Heart left ventricle (tissue), 16 donors: Measurements from ENCODE around the gene USP35. TPM values are rescaled to one million over a fixed set of nuclear protein-coding genes. Genes with fewer than 3 reads are reported as not detected.

Experiments used
- ATAC-seq, 4 donors: fragments of 200-7000 bp; cut with Tn5 transposase; one replicate each; pipeline ENCODE4 v1.9.1; 2020 to 2022; ENCODE audit warnings: moderate library complexity in 4 of 4, mild to moderate bottlenecking in 3 of 4, moderate number of reproducible peaks in 1 of 4
- DNase-seq, 5 donors: peaks; one replicate each; pipeline ENCODE4 v3.0.0-alpha.2; 2020
- H3K27ac ChIP-seq, 12 donors: fragments of 200-600 bp; sonication (generic) in 4 of 12; one replicate each; pipeline versions ENCODE4 v1.5.0 to v1.8.0; 2016 to 2022; ENCODE audit warnings: mild to moderate bottlenecking in 2 of 12
- H3K27me3 ChIP-seq, 9 donors: fragments of 200-600 bp; sonication (generic) in 2 of 9; one replicate each; pipeline versions ENCODE4 v1.5.1 to v1.8.0; 2016 to 2022; ENCODE audit warnings: mild to moderate bottlenecking in 3 of 9
- H3K36me3 ChIP-seq, 9 donors: fragments of 200-600 bp; sonication (generic) in 2 of 9; one replicate each; pipeline versions ENCODE4 v1.5.0 to v1.8.0; 2018 to 2022; ENCODE audit warnings: mild to moderate bottlenecking in 2 of 9
- H3K4me1 ChIP-seq, 12 donors: fragments of 200-600 bp; sonication (generic) in 4 of 12; one replicate each; pipeline versions ENCODE4 v1.5.0 to v1.8.0; 2016 to 2022; ENCODE audit warnings: mild to moderate bottlenecking in 3 of 12
- H3K4me3 ChIP-seq, 12 donors: fragments of 200-600 bp; sonication (generic) in 4 of 12; one replicate each; pipeline versions ENCODE4 v1.5.0 to v1.8.0; 2017 to 2022; ENCODE audit warnings: mild to moderate bottlenecking in 9 of 12, moderate library complexity in 4 of 12
- H3K9me3 ChIP-seq, 12 donors: fragments of 200-600 bp; sonication (generic) in 4 of 12; one replicate each; pipeline versions ENCODE4 v1.5.0 to v1.8.0; 2016 to 2022; ENCODE audit warnings: mild to moderate bottlenecking in 1 of 12
- POLR2A ChIP-seq, 2 donors: fragments of 450-650 bp; IDR thresholded peaks; one replicate each; pipeline ENCODE4 v1.6.1; 2017; ENCODE audit warnings: antibody characterized with exemption in 2 of 2, mild to moderate bottlenecking in 2 of 2, moderate library complexity in 2 of 2
- WGBS, 4 donors: extraction: QIAGEN DNeasy Blood & Tissue Kit in 2 of 4; methylation state at CpG; one replicate each; pipeline versions ENCODE4 v1.1.5 to v1.1.7; 2013 to 2018; 5-methylcytosine and 5-hydroxymethylcytosine counted together
- intact Hi-C, 10 donors: fragments of 100-400 bp; cut with DNase I; formaldehyde crosslinking; loops; one replicate each; pipeline versions ENCODE4 v1.11.1 to v1.14.2; 2022
- polyA plus RNA-seq, 2 donors: library from polyadenylated mRNA; stranded (reverse); fragments of 200-250 nt; gene quantifications; one replicate each; pipeline ENCODE4 v1.2.3, GENCODE V29; 2013
- total RNA-seq, 9 donors: library from RNA; depleted of rRNA in 2 of 9; stranded (reverse); fragments of >200 nt in 2 of 9; fragmentation: NEBNext Ultra II Directional in 3 of 9; extraction: Animal tissue kit (Norgen Biotek cat#: 25700) in 3 of 9; gene quantifications; one replicate each; pipeline versions ENCODE4 v1.1.0 to v1.2.4, GENCODE V29; 2016 to 2023
- TF ChIP-seq, protein P1 (sequence below), 12 donors: fragments of 200-600 bp; sonication (generic) in 4 of 12; IDR thresholded peaks; one replicate each; pipeline versions ENCODE4 v1.5.0 to v1.8.0; 2018 to 2022; ENCODE audit warnings: antibody characterized with exemption in 12 of 12, mild to moderate bottlenecking in 5 of 12
- donor health status: ischemic (EF 13 %, LVEDD 7.1; RV severe dilation, severe dysfunction).
- donor health status: healthy with polysubstance abuse.
- donor health status: DM: no; HTN: yes; CAD: no.
- donor health status: DM: no; HTN: no; CAD: no.
- donor health status: ischemic (EF 25% LVEDD 6.9; RV normal size, moderate dysfunction).
- donor health status: ischemic (EF 25% LVEDD 5.7; RV mildly dilated, moderate dysfunction).
- donor health status: healthy.
- donor health status: DM: yes; HTN: yes; CAD: no.
- donor health status: ischemic (EF 35%, LVEDD 5.7; RV mildly dilated, moderate dysfunction).
- donor health status: nonischemic (EF 11% LVEDD 7.7; RV severe dilation, severe dysfunction).
- donor health status: DM: yes; HTN: yes; CAD: no.
- donor health status: PGD.
- donor health status: ischemic (EF 29% LVEDD 5.4; RV normal size, mild dysfunction).
- donor health status: nonischemic (EF 23%, LVEDD 6.1; RV moderate dilation, normal function).

The USP35 gene
- total and polyA plus RNA-seq, 11 donors: 4.5 to 8.1 (median 5.3) TPM

GRCh38 chr11:78207532-78208256 is 19.0 kb downstream of the USP35 start:
- WGBS, 4 donors: 86 to 92% (median 90%) methylated on average over 10 to 11 of the region's 11 CpGs
- no peak for DNase-seq
- TF ChIP-seq, protein P1, sequence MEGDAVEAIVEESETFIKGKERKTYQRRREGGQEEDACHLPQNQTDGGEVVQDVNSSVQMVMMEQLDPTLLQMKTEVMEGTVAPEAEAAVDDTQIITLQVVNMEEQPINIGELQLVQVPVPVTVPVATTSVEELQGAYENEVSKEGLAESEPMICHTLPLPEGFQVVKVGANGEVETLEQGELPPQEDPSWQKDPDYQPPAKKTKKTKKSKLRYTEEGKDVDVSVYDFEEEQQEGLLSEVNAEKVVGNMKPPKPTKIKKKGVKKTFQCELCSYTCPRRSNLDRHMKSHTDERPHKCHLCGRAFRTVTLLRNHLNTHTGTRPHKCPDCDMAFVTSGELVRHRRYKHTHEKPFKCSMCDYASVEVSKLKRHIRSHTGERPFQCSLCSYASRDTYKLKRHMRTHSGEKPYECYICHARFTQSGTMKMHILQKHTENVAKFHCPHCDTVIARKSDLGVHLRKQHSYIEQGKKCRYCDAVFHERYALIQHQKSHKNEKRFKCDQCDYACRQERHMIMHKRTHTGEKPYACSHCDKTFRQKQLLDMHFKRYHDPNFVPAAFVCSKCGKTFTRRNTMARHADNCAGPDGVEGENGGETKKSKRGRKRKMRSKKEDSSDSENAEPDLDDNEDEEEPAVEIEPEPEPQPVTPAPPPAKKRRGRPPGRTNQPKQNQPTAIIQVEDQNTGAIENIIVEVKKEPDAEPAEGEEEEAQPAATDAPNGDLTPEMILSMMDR (IDR thresholded peaks at IDR 0.05): no peak
- TF ChIP-seq POLR2A (IDR thresholded peaks at IDR 0.05): no peak
- intact Hi-C loops: no loop called here
- no peak for ATAC-seq
- Histone ChIP-seq H3K36me3 (peaks cover 0 to 65% (median 31%) of the 10 kb centered on the region in 9 donors), H3K4me1 (peaks cover 0 to 7% (median 0%) of the 10 kb centered on the region in 12 donors), H3K4me3 (no peak overlapping the region), H3K27ac (no peak overlapping the region), H3K9me3 (no peaks in the 10 kb centered on the region), H3K27me3 (no peaks in the 10 kb centered on the region)

DNA sequence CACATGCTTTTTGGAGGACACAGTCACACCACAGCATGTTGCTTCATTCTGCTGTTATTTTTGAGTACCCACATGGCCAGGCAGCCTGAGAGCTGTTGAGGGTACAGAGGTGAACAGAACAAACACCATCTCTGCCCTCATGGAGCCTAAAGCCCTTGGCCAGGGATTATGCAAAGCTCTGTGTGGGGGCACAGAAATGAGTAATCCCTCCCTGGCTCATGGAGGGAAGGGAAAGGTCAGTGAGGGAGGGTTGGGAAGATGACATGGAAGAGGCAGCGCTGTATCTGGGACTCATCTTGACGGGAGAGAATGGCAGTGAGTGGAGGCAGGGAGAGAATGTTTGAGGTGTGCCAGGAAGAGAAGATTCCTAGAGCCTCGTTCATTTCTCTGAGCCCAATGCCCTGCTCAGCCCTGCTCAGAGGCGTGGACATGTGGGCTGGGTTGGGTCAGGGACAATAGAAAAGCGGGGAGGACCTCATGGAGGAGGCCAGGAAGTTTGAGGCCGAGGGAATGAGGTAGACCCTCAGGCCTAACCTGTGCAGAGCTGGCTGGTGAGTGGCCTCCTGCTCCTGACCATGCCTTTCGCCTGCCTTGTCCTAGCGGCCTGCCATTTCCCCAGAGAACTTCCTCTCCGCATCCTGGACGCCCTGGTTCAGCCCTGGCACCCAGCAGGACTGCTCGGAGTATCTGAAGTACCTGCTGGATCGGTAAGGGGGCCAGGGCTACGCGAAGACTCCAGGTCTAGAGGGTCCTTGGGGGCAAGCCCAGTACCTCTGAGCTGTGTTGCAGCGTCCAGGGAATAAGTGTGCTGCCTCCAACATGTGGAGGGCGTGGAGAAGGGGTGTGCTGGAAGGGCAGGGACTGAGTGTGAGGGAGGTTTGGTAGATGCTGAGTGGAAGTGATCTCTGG is 19.8 kb downstream of the USP35 start:
- 87 to 94% (median 91%) methylated on average over 14 to 16 of the region's 16 CpGs for WGBS, 4 donors
- H3K27me3 ChIP-seq: no peaks in the 10 kb centered on the region
- TF ChIP-seq POLR2A (IDR thresholded peaks at IDR 0.05): no peak
- no peak overlapping the region for H3K4me3 ChIP-seq
- peaks cover 0 to 57% (median 30%) of the 10 kb centered on the region in 9 donors for H3K36me3 ChIP-seq
- DNase-seq (no peak), ATAC-seq (peak in 3 of 4 donors; percentile 5 to 43 (median 29))
- H3K27ac ChIP-seq: no peak overlapping the region
- H3K4me1 ChIP-seq: peaks cover 0 to 8% (median 2%) of the 10 kb centered on the region in 12 donors
- intact Hi-C loops: no loop called here
- H3K9me3 ChIP-seq: no peaks in the 10 kb centered on the region

DNA sequence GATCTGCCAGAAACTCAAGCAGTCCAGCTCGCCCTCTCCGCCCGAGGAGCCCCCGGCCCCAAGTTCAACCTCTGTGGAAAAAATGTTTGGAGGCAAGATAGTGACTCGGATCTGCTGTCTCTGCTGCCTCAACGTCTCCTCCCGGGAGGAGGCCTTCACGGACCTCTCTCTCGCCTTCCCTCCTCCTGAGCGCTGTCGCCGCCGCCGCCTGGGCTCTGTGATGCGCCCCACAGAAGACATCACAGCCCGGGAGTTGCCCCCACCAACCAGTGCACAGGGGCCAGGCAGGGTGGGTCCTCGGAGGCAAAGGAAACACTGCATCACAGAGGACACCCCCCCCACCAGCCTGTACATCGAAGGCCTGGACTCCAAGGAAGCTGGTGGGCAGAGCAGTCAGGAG is 20.8 kb downstream of the USP35 start:
- no peak overlapping the region for H3K4me3 ChIP-seq
- ATAC-seq (no peak), DNase-seq (no peak)
- H3K27ac ChIP-seq: no peak overlapping the region
- intact Hi-C loops: no loop called here
- peaks cover 0 to 8% (median 2%) of the 10 kb centered on the region in 12 donors for H3K4me1 ChIP-seq
- no peaks in the 10 kb centered on the region for H3K27me3 ChIP-seq
- H3K9me3 ChIP-seq: no peaks in the 10 kb centered on the region
- TF ChIP-seq, protein P1 (IDR thresholded peaks at IDR 0.05): no peak
- TF ChIP-seq POLR2A (IDR thresholded peaks at IDR 0.05): no peak
- WGBS, 4 donors: 87 to 90% (median 89%) methylated on average over 17 to 18 of the region's 18 CpGs
- H3K36me3 ChIP-seq: peaks cover 0 to 63% (median 33%) of the 10 kb centered on the region in 9 donors

DNA sequence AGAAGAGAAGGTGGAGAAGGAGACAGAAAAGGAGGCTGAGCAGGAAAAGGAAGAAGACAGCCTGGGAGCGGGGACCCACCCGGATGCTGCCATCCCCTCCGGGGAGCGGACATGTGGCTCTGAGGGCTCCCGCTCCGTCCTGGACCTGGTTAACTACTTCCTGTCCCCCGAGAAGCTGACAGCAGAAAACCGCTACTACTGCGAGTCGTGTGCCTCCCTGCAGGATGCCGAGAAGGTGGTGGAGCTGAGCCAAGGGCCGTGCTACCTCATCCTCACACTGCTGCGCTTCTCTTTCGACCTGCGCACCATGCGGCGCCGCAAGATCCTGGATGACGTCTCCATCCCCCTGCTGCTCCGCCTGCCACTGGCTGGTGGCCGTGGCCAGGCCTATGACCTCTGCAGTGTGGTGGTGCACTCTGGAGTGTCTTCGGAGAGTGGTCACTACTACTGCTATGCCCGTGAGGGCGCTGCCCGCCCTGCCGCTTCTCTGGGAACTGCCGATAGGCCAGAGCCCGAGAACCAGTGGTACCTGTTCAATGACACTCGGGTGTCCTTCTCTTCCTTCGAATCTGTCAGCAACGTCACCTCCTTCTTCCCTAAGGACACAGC is 21.4 kb downstream of the USP35 start:
- H3K27me3 ChIP-seq: no peaks in the 10 kb centered on the region
- no peaks in the 10 kb centered on the region for H3K9me3 ChIP-seq
- WGBS, 4 donors: 85 to 91% (median 85%) methylated on average over 23 to 31 of the region's 31 CpGs
- peaks cover 0 to 66% (median 35%) of the 10 kb centered on the region in 9 donors for H3K36me3 ChIP-seq
- no peak overlapping the region for H3K4me3 ChIP-seq
- DNase-seq: no peak
- H3K27ac ChIP-seq: no peak overlapping the region
- ATAC-seq: no peak
- no peak for TF ChIP-seq POLR2A (IDR thresholded peaks at IDR 0.05)
- TF ChIP-seq, protein P1 (IDR thresholded peaks at IDR 0.05): no peak
- intact Hi-C loops: no loop called here
- peaks cover 0 to 8% (median 2%) of the 10 kb centered on the region in 12 donors for H3K4me1 ChIP-seq
